Esophagus muscularis mucosa (tissue), 4 donors: ENCODE results near the gene RNF227. TPM values are rescaled to one million over a fixed set of nuclear protein-coding genes. Genes with fewer than 3 reads are reported as not detected.

Source experiments
- DNase-seq: peaks from one replicate; pipeline ENCODE4 v3.0.0-alpha.2; 2017; ENCODE audit errors: extremely low spot score
- H3K27ac ChIP-seq, 4 donors: fragments of 200-600 bp; sonication (generic); replicated peaks in 1 of 4; 1 replicate in 3 of 4; 2 replicates in 1 of 4; pipeline ENCODE4 v1.5.1; 2016 to 2019; ENCODE audit warnings: mild to moderate bottlenecking in 1 of 4
- H3K27me3 ChIP-seq, 4 donors: fragments of 200-600 bp; sonication (generic); one replicate each; pipeline versions ENCODE4 v1.5.1 to v1.6.0; 2016 to 2019
- H3K36me3 ChIP-seq, 4 donors: fragments of 200-600 bp; sonication (generic); one replicate each; pipeline ENCODE4 v1.5.1; 2016 to 2019
- H3K4me1 ChIP-seq, 4 donors: fragments of 200-600 bp; sonication (generic); one replicate each; pipeline ENCODE4 v1.5.1; 2016 to 2019
- H3K4me3 ChIP-seq, 4 donors: fragments of 200-600 bp; sonication (generic); 1 replicate in 2 of 4; 2 replicates in 2 of 4; pipeline ENCODE4 v1.5.1; 2016 to 2019; ENCODE audit warnings: mild to moderate bottlenecking in 4 of 4, moderate library complexity in 1 of 4
- H3K9me3 ChIP-seq, 4 donors: fragments of 200-600 bp; sonication (generic); 1 replicate in 3 of 4; 2 replicates in 1 of 4; pipeline ENCODE4 v1.5.1; 2016 to 2019
- CTCF ChIP-seq, 3 experiments: fragments of 200-600 bp in 2 of 3; fragments of 450-650 bp in 1 of 3; sonication (generic) in 2 of 3; IDR thresholded peaks; one replicate each; pipeline ENCODE4 v1.5.1; 2017 to 2019; ENCODE audit warnings: antibody characterized with exemption in 3 of 3, mild to moderate bottlenecking in 2 of 3, moderate library complexity in 1 of 3
- EP300 ChIP-seq: sonication (generic); formaldehyde crosslinking; IDR thresholded peaks from one replicate; pipeline ENCODE4 v1.6.1; 2017; ENCODE audit warnings: antibody characterized with exemption
- POLR2A ChIP-seq: fragments of 450-650 bp; IDR thresholded peaks from one replicate; pipeline ENCODE4 v1.6.1; 2017; ENCODE audit warnings: antibody characterized with exemption, moderate library complexity, mild to moderate bottlenecking, low read depth
- POLR2AphosphoS5 ChIP-seq, 2 donors: sonication (generic); formaldehyde crosslinking; IDR thresholded peaks; one replicate each; pipeline ENCODE4 v1.6.1; 2017; ENCODE audit warnings: antibody characterized with exemption in 2 of 2
- WGBS: methylation state at CpG from one replicate; pipeline ENCODE4 v1.1.5; 2018; 5-methylcytosine and 5-hydroxymethylcytosine counted together
- intact Hi-C: fragments of 100-400 bp; cut with DNase I; formaldehyde crosslinking; loops from one replicate; pipeline ENCODE4 v1.15.1; 2023
- total RNA-seq, 4 donors: library from RNA; depleted of rRNA; stranded (reverse); fragments of >200 nt; gene quantifications; one replicate each; pipeline versions ENCODE4 v1.1.0 to v1.2.1, GENCODE V29; 2016

Gene RNF227
- total RNA-seq, 4 donors from 2014 or later = 2.1 to 29.2 (median 5.7) TPM

DNA sequence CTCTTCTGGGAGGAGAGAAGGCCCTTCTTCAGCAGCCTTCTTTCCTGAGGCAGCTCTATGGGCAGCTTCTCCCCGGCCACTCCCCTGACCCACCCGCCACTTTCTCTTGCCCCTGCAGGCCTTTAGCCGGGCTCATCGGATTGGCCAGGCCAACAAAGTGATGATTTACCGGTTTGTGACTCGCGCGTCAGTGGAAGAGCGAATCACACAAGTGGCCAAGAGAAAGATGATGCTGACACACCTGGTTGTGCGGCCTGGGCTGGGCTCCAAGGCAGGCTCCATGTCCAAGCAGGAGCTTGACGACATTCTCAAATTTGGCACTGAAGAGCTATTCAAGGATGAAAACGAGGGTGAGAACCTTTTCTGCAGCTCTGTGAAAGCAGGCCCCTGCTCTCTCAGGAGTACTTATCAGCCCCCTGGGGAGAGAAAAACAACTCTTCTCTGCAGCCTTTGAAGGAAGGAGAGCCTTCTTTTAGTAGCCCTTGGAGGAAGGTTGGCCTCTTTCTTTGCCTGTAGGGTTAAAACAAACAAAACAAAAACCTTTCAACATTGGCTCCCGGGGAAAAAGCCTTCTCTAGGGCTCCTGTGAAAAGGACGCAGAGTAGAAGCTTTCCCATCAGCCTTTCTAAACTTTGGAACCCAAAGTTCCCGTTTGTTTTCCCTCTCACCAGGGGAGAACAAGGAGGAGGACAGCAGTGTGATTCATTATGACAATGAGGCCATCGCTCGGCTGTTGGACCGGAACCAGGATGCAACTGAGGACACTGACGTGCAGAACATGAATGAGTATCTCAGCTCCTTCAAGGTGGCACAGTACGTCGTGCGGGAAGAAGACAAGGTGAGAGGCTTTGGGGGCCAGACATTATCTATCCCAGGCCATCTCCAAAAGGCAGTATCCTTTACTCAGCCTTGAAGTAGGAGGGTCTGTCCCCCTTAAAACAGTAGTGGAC is 12.7 kb downstream of the RNF227 start:
- DNase-seq = no peak
- intact Hi-C loops = no loop called here

DNA sequence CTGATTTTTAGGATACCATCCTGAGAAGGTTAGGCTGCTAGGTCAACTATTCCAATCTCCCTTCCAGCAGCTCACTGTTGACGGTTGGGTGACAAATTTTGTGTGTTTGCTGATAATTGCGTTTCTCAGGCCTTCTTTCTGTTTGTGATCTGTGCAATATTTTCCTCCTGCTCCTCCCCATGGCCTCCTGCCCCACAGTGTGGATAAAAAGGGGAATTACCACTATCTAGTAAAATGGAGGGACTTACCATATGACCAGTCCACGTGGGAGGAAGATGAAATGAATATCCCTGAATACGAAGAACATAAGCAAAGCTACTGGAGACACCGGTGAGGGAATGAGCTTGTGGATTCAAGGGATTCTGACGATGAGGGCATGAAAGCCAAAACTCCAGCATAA is 18.3 kb downstream of the RNF227 start:
- Histone ChIP-seq H3K27me3 (no peaks in the 10 kb centered on the region), H3K4me1 (no peaks in the 10 kb centered on the region), H3K27ac (no peak overlapping the region), H3K4me3 (no peak overlapping the region), H3K9me3 (no peaks in the 10 kb centered on the region), H3K36me3 (peaks cover 36 to 100% (median 84%) of the 10 kb centered on the region in 4 donors)
- TF ChIP-seq CTCF (IDR thresholded peaks at IDR 0.05) (peak; percentile 43 to 73 (median 59)), POLR2AphosphoS5 (IDR thresholded peaks at IDR 0.05) (no peak)
- DNase-seq = no peak
- WGBS = 26% methylated on average over 6 of the region's 6 CpGs
- intact Hi-C loops = loop anchor here (5.0 kb wide), 1 partner anchor 35 kb away; no protein-coding TSS in a partner anchor

More for the DNA sequence above, 12.7 kb downstream of the RNF227 start:
- H3K36me3 ChIP-seq = peaks cover 53 to 100% (median 97%) of the 10 kb centered on the region in 4 donors
- no peak overlapping the region for H3K4me3 ChIP-seq
- no peaks in the 10 kb centered on the region for H3K9me3 ChIP-seq
- no peaks in the 10 kb centered on the region for H3K27me3 ChIP-seq
- H3K4me1 ChIP-seq = no peaks in the 10 kb centered on the region
- no peak overlapping the region for H3K27ac ChIP-seq
- TF ChIP-seq POLR2A (no peak), POLR2AphosphoS5 (IDR thresholded peaks at IDR 0.05) (no peak), CTCF (IDR thresholded peaks at IDR 0.05) (no peak), EP300 (no peak)
- 67% methylated on average over 22 of the region's 22 CpGs for WGBS

GRCh38 chr17:7897090-7897489 is 19.0 kb downstream of the RNF227 start:
- Histone ChIP-seq H3K4me3 (no peak overlapping the region), H3K27me3 (no peaks in the 10 kb centered on the region), H3K27ac (no peak overlapping the region), H3K4me1 (no peaks in the 10 kb centered on the region), H3K36me3 (peaks cover 36 to 99% (median 78%) of the 10 kb centered on the region in 4 donors), H3K9me3 (no peaks in the 10 kb centered on the region)
- no peak for DNase-seq
- 82% methylated on average over 13 of the region's 13 CpGs for WGBS
- intact Hi-C loops = loop anchor here (5.0 kb wide), 1 partner anchor 35 kb away; no protein-coding TSS in a partner anchor
- TF ChIP-seq POLR2A (no peak), CTCF (IDR thresholded peaks at IDR 0.05) (no peak), POLR2AphosphoS5 (IDR thresholded peaks at IDR 0.05) (no peak), EP300 (no peak)

DNA sequence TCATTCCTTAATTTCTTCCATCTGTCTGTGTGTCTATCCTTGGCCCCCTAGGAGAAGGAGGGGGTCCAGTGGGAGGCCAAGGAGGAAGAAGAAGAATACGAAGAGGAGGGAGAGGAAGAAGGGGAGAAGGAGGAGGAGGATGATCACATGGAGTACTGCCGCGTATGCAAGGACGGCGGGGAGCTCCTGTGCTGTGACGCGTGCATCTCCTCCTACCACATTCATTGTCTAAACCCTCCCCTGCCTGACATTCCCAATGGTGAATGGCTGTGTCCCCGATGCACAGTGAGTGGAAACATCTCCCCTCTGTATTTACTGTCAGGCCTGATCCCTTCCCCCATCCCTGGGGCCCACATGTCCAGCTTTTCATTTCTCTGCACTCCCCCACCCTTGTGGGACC is 21.2 kb downstream of the RNF227 start:
- TF ChIP-seq POLR2AphosphoS5 (IDR thresholded peaks at IDR 0.05) (no peak), POLR2A (no peak), EP300 (no peak), CTCF (IDR thresholded peaks at IDR 0.05) (no peak)
- peaks cover 4 to 11% (median 7%) of the 10 kb centered on the region in 4 donors for H3K4me1 ChIP-seq
- H3K27me3 ChIP-seq = no peaks in the 10 kb centered on the region
- H3K27ac ChIP-seq = no peak overlapping the region
- no peak overlapping the region for H3K4me3 ChIP-seq
- intact Hi-C loops = loop anchor here (5.0 kb wide), 2 partner anchors 33 to 73 kb away; no protein-coding TSS in a partner anchor
- WGBS = 85% methylated on average over 8 of the region's 8 CpGs
- DNase-seq = no peak
- no peaks in the 10 kb centered on the region for H3K9me3 ChIP-seq
- peaks cover 35 to 92% (median 69%) of the 10 kb centered on the region in 4 donors for H3K36me3 ChIP-seq
